Immature natural killer cell (primary cell): ENCODE results near the gene CDK13. TPM values are rescaled to one million over a fixed set of nuclear protein-coding genes. Genes with fewer than 3 reads are reported as not detected.
"Not testable (repeated sequence)": the region's sequence is repeated elsewhere in the genome, so short reads cannot be mapped to it uniquely, and the experiment has no call there.

Experiments used
- DNase-seq, 3 donors: peaks; one replicate each; pipeline ENCODE4 v3.0.0; 2022; ENCODE audit warnings: mixed read lengths in 1 of 3
- H3K27ac Mint-ChIP-seq, 6 donors: one replicate each; pipeline ENCODE4 v1.8.0; 2020; ENCODE audit warnings: mixed read lengths in 6 of 6, mild to moderate bottlenecking in 5 of 6, inconsistent platforms in 4 of 6, moderate library complexity in 3 of 6
- H3K27me3 Mint-ChIP-seq, 3 donors: one replicate each; pipeline ENCODE4 v1.8.0; 2020 to 2021; ENCODE audit warnings: low read depth in 3 of 3, mild to moderate bottlenecking in 3 of 3, mixed read lengths in 3 of 3, moderate library complexity in 3 of 3, inconsistent platforms in 1 of 3
- H3K36me3 Mint-ChIP-seq, 3 donors: one replicate each; pipeline ENCODE4 v1.8.0; 2020; ENCODE audit warnings: mixed read lengths in 3 of 3, inconsistent platforms in 2 of 3, mild to moderate bottlenecking in 2 of 3
- H3K4me1 Mint-ChIP-seq, 2 donors: one replicate each; pipeline ENCODE4 v1.8.0; 2020; ENCODE audit warnings: inconsistent platforms in 2 of 2, mild to moderate bottlenecking in 2 of 2, mixed read lengths in 2 of 2, moderate library complexity in 1 of 2
- H3K4me3 Mint-ChIP-seq, 5 donors: one replicate each; pipeline ENCODE4 v1.8.0; 2020; ENCODE audit warnings: mild to moderate bottlenecking in 5 of 5, mixed read lengths in 5 of 5, inconsistent platforms in 3 of 5, moderate library complexity in 3 of 5
- H3K9me3 Mint-ChIP-seq, 6 donors: one replicate each; pipeline ENCODE4 v1.8.0; 2020; ENCODE audit warnings: mild to moderate bottlenecking in 6 of 6, mixed read lengths in 6 of 6, inconsistent platforms in 4 of 6, moderate library complexity in 3 of 6
- polyA plus RNA-seq, 3 donors: library from polyadenylated mRNA; unstranded; fragments of 300-500 nt; fragmentation: Illumina TruSeq; gene quantifications; one replicate each; pipeline ENCODE4 v1.2.3, GENCODE V29; 2021

The CDK13 gene
- polyA plus RNA-seq = 10 to 100 TPM; 19.1 to 58.3 (median 22.6) TPM

DNA sequence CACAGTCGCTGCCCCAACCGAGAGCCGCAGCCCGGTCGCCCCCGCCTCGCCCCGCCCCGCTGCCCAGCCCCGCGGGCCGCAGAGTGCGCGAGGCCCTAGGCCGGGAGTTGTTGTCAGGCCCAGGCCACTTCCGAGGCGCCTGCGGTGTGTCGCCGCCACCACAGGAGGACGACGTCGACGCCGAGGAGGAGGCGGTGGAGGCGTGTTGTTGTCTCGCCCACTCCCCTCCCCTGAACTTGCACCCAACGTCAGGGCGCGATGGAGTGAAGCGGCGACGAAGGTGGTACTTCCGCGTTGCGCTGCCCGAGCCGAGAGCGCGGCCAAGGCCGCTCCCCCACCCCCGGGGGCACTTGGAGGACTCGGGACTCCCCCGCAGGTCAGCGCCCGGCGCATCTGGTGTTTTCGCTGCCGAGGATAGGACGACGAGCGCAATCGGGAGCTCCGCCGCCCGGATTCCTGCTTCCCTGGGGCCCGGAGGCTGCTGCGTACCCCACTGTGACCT lies at the start of gene CDK13:
Gene CDK13, plus strand, starts transcription at position 286 of the 502 bp plus-strand sequence. CDS start 386 bp downstream, outside the sequence.
- Mint-ChIP-seq H3K9me3 (peaks cover 0 to 1% (median 0%) of the 10 kb centered on the region in 6 donors), H3K4me3 (peak within 1 kb of the TSS; percentile 95 to 99 (median 97)), H3K4me1 (peaks cover 56 to 58% of the 10 kb centered on the region in 2 donors), H3K36me3 (no peaks in the 10 kb centered on the region), H3K27ac (peak within 1 kb of the TSS; percentile 100), H3K27me3 (peaks cover 25 to 26% (median 26%) of the 10 kb centered on the region in 3 donors)
- peak; percentile 98 to 99 (median 99) for DNase-seq

DNA sequence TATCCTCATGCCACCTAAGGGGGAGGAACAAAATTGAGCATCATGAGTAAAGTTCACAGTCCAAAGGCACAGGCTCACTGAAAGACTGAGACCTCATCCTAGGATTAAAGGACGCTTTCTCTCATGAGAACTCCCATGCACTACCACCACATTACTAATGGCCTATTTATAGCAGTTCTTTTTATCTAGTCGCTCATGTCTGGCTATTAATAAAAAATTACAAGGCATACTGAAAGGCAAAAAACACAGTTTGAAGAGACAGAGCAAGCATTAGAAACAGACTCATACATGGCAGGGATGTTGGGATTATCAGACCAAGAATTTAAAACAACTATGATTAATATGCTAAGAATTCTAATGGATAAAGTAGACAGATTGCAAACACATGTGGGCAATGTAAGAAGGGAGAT lies 46.0 kb upstream of the CDK13 start:
- H3K36me3 Mint-ChIP-seq = no peaks in the 10 kb centered on the region
- H3K27me3 Mint-ChIP-seq = peaks cover 0 to 2% (median 1%) of the 10 kb centered on the region in 3 donors
- no peak for DNase-seq
- H3K27ac Mint-ChIP-seq = no peak overlapping the region
- no peaks in the 10 kb centered on the region for H3K4me1 Mint-ChIP-seq
- peaks cover 0 to 2% (median 0%) of the 10 kb centered on the region in 6 donors for H3K9me3 Mint-ChIP-seq
- H3K4me3 Mint-ChIP-seq = no peak overlapping the region

DNA sequence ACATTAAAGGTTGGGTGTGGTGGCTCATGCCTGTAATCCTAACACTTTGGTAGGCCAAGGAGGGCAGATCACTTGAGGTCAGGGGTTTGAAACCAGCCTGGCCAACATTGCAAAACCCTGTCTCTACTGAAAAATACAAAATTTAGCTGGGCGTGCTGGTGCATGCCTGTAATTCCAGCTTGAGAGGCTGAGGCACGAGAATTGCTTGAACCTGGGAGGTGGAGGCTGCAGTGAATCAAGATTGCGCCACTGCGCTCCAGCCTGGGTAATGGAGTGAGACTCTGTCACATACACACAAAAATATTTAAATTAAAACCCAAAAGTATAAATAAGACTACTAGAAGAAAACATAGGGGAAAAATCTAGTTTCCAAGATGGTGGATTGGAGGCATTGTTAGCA lies 41.9 kb upstream of the CDK13 start:
- H3K27ac Mint-ChIP-seq = no peak overlapping the region
- peaks cover 0 to 11% (median 3%) of the 10 kb centered on the region in 3 donors for H3K36me3 Mint-ChIP-seq
- peaks cover 0 to 7% (median 5%) of the 10 kb centered on the region in 6 donors for H3K9me3 Mint-ChIP-seq
- no peak overlapping the region for H3K4me3 Mint-ChIP-seq
- no peak for DNase-seq
- peaks cover 0 to 2% (median 1%) of the 10 kb centered on the region in 3 donors for H3K27me3 Mint-ChIP-seq
- H3K4me1 Mint-ChIP-seq = no peaks in the 10 kb centered on the region

DNA sequence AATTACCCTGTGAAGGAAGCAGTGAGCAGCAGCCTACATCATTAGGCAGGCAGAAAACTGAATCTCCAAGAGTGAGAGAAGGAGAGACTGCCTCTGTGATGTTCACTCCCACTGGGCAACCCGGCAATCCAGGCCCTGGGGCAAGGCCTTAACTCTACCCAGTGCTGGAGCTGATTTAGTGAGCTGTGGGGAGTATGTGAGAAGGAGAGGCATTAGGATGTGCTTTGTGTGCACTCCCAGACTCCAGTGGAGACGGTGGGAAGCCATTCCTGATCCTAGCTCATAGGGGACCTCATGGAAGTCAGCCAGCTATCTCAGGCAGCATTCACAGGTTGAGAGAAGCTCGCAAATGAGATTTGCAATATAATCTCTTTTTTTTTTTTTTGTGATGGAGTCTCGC lies 41.1 kb upstream of the CDK13 start:
- H3K36me3 Mint-ChIP-seq = peaks cover 0 to 11% (median 3%) of the 10 kb centered on the region in 3 donors
- DNase-seq = no peak
- peaks cover 0 to 7% (median 5%) of the 10 kb centered on the region in 6 donors for H3K9me3 Mint-ChIP-seq
- H3K27me3 Mint-ChIP-seq = peaks cover 1 to 3% (median 2%) of the 10 kb centered on the region in 3 donors
- peak overlapping the region in 1 of 6 donors; percentile 34 for H3K27ac Mint-ChIP-seq
- no peak overlapping the region for H3K4me3 Mint-ChIP-seq
- H3K4me1 Mint-ChIP-seq = no peaks in the 10 kb centered on the region

DNA sequence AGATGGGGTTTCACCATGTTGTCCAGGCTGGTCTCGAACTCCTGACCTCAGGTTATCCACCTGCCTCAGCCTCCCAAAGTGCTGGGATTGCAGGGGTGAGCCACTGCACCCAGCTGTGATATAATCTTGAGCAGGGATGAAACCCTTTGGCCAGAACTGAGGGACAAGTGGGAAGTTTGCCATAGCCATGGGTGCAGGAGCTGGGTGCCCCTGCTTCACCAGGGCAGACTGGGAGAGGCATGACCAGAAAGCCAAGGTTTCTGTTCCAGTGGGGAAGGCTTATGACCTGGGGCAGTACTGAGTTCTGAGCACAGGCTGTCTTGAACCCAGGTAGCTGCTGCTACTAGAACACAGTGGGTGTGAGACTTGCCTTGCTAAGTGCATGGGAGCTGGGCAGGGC lies 40.5 kb upstream of the CDK13 start:
- Mint-ChIP-seq H3K9me3 (peaks cover 0 to 7% (median 5%) of the 10 kb centered on the region in 6 donors), H3K4me1 (peaks cover 0 to 2% of the 10 kb centered on the region in 2 donors), H3K27ac (no peak overlapping the region), H3K36me3 (peaks cover 0 to 11% (median 3%) of the 10 kb centered on the region in 3 donors), H3K4me3 (no peak overlapping the region), H3K27me3 (peaks cover 1 to 3% (median 2%) of the 10 kb centered on the region in 3 donors)
- DNase-seq = no peak

DNA sequence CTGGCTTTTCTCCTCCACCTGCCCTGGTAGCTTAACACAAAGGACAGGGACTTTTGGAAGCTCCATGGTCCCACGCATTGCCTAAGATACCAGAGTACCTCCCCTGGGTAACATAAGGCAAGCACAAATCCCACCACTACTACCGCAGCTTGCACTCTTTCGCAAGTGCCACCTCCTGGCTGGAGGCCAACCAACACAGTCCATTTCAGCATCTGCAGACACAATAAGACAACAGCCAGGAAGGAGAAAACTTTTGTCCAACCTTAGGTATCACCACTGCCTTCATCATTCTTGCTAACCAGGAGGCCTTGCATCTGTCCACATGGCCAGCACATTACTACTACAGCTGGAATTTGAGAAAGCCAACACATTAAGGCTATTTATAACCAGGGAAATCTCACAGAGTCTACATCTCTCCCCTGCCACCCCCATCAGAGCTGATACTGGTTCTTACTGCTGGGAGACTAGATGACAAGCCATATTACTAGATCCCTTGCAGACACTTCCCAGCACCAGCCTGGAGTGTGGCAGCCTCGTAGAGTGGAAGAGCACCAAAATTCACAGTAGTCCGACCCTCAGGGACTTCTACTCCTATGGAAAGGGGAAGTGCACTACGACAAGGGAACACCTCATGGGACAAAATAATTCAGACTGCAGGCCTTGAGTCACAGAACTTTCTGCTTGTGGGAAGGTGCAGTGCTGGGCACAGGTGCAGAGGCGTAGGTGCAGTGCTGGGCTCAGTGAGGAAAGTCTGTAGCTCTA lies 39.8 kb upstream of the CDK13 start:
- DNase-seq = no peak
- Mint-ChIP-seq H3K36me3 (peaks cover 0 to 11% (median 3%) of the 10 kb centered on the region in 3 donors), H3K27me3 (peaks cover 2 to 4% (median 3%) of the 10 kb centered on the region in 3 donors), H3K4me3 (no peak overlapping the region), H3K4me1 (peaks cover 6 to 7% of the 10 kb centered on the region in 2 donors), H3K27ac (no peak overlapping the region), H3K9me3 (peaks cover 0 to 7% (median 5%) of the 10 kb centered on the region in 6 donors)

DNA sequence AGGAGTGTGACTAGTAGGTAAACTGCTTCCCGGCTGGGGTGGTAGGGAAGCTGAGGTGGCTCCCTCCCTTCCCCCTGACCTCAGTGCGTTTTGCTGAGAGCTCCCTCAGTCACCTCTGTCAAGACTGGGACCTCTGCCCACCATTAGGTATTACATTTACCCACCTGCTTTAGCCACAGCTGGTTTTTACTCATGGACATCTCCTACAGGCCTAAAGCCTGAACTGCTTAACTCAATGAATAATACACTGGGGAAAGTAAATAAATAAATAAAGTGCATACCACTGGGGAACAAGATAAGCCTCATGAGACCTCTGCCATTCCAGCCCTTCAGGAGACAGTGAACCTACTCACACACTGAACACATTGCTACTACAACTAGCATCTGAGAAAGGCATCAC lies 38.9 kb upstream of the CDK13 start:
- no peak overlapping the region for H3K27ac Mint-ChIP-seq
- H3K36me3 Mint-ChIP-seq = peaks cover 0 to 11% (median 3%) of the 10 kb centered on the region in 3 donors
- no peak overlapping the region for H3K4me3 Mint-ChIP-seq
- H3K27me3 Mint-ChIP-seq = peaks cover 2 to 4% (median 3%) of the 10 kb centered on the region in 3 donors
- DNase-seq = no peak
- H3K9me3 Mint-ChIP-seq = peaks cover 0 to 7% (median 5%) of the 10 kb centered on the region in 6 donors
- H3K4me1 Mint-ChIP-seq = peaks cover 10 to 12% of the 10 kb centered on the region in 2 donors

DNA sequence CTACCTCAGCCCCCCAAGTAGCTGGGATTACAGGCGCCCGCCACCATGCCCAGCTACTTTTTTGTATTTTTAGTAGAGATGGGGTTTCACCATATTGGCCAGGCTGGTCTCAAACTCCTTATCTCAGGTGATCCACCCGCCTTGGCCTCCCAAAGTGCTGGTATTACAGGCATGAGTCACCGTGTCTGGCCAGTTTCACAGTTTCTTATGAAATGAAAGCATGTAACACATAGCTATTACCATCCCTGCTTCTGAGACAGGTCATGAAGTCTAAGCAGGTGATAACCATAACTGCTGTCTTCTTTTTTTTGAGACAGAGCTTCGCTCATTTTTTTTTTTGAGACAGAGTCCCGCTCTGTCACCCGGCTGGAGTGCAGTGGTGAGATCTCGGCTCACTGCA lies 34.2 kb upstream of the CDK13 start:
- Mint-ChIP-seq H3K36me3 (peaks cover 0 to 11% (median 3%) of the 10 kb centered on the region in 3 donors), H3K27ac (peak overlapping the region in 1 of 6 donors; percentile 33), H3K4me3 (peak overlapping the region in 2 of 5 donors; percentile 33), H3K4me1 (peaks cover 11 to 12% of the 10 kb centered on the region in 2 donors)
- not testable (repeated sequence) for DNase-seq, H3K9me3 Mint-ChIP-seq, H3K27me3 Mint-ChIP-seq

DNA sequence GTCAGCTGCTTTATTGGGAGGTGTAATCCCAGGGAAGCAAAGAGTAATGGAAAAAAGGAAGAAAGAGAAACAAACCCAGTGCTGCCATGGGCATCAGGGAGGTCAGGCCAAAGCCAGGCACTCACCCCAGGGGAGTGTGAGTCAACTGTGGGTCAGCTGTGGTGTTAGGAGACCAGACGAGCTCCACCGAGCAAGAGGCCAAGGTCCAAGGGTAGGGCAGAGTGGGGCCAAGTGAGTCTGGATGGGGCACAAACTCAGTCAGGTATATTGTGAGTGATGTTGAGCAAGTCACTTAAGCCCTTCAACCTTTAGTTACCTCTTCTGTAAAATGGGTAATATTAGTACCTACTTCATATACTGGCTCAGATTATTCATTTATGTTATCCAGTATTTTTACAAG lies 30.4 kb upstream of the CDK13 start:
- Mint-ChIP-seq H3K27ac (no peak overlapping the region), H3K4me3 (no peak overlapping the region), H3K36me3 (no peaks in the 10 kb centered on the region), H3K4me1 (peaks cover 9 to 12% of the 10 kb centered on the region in 2 donors), H3K27me3 (peaks cover 2 to 6% (median 2%) of the 10 kb centered on the region in 3 donors), H3K9me3 (no peaks in the 10 kb centered on the region)
- no peak for DNase-seq

DNA sequence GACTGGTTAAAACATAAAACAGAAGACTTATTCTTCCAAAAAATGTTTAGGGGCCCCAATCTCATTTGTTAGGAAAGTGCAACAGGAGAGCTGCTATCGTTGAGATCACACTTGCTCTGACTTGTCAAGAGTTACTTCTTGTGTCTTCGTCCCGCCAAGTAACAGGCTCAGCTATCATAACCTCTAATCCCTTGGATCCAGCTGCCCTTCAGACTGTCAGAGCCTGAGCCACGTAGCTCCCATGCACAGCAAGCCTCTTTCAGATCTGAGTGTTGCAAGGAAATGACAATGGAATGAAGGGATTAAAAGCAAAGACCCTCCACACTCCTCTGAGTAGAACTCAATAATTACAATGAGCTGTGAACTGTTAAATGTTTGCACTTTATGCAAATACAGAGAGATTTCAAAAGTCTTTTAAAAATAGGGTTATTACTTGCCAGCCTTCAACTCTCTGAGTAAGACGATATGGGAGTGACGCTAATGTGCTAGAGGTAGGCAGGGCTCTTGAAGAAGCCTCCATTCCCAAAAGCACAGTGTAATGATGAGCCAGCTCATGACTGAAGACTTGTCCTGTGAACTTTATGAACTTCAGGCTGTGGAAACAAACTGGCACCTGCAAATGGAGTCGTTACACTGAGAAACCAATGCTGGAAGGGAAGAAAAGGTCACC lies 28.4 kb upstream of the CDK13 start:
- no peak for DNase-seq
- Mint-ChIP-seq H3K36me3 (no peaks in the 10 kb centered on the region), H3K4me1 (no peaks in the 10 kb centered on the region), H3K9me3 (no peaks in the 10 kb centered on the region), H3K27me3 (peaks cover 2 to 4% (median 4%) of the 10 kb centered on the region in 3 donors), H3K27ac (no peak overlapping the region), H3K4me3 (no peak overlapping the region)

DNA sequence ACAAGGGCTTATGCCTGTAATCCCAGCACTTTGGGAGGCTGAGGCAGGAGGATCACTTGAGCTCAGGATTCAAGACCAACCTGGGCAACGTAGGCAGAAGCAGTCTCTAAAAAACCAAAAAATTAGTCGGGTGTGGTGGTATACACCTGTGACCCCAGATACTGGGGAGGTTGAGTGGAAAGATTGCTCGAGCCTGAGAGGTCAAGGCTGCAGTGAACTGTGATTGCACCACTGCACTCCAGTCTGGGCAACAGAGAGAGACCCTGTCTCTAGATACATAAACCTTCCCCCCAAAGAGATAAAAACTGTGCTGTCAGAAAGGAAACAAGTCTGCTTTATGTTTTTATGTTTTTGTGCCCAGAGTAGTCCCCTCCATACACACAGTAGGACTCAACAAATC lies 27.5 kb upstream of the CDK13 start:
- Mint-ChIP-seq H3K9me3 (no peaks in the 10 kb centered on the region), H3K4me3 (no peak overlapping the region)

DNA sequence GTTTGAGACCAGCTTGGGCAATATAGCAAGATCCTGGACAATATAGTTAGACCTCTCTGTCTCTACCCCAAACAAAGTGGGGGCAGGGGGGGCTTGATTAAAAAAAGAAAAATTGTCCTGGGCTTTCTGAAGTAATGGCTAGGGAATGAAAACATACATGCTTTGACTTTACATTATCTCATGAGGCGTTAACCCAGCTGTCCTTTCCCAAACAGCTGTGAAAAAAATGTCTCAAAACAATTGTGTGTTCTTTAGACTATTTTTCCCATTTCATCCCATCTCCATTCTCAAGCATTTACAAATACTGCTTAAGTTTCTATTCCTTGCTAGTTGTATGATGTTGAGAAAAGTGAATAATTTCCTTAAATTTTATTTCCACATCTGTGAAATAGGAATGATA lies 27.0 kb upstream of the CDK13 start:
- DNase-seq = no peak
- no peak overlapping the region for H3K27ac Mint-ChIP-seq
- H3K9me3 Mint-ChIP-seq = no peaks in the 10 kb centered on the region
- H3K36me3 Mint-ChIP-seq = no peaks in the 10 kb centered on the region
- H3K27me3 Mint-ChIP-seq = peaks cover 2 to 4% (median 4%) of the 10 kb centered on the region in 3 donors
- no peak overlapping the region for H3K4me3 Mint-ChIP-seq
- no peaks in the 10 kb centered on the region for H3K4me1 Mint-ChIP-seq

More for the DNA sequence above, 27.5 kb upstream of the CDK13 start:
- DNase-seq = no peak
- peaks cover 2 to 4% (median 4%) of the 10 kb centered on the region in 3 donors for H3K27me3 Mint-ChIP-seq
- no peaks in the 10 kb centered on the region for H3K36me3 Mint-ChIP-seq
- H3K4me1 Mint-ChIP-seq = no peaks in the 10 kb centered on the region
- H3K27ac Mint-ChIP-seq = no peak overlapping the region

DNA sequence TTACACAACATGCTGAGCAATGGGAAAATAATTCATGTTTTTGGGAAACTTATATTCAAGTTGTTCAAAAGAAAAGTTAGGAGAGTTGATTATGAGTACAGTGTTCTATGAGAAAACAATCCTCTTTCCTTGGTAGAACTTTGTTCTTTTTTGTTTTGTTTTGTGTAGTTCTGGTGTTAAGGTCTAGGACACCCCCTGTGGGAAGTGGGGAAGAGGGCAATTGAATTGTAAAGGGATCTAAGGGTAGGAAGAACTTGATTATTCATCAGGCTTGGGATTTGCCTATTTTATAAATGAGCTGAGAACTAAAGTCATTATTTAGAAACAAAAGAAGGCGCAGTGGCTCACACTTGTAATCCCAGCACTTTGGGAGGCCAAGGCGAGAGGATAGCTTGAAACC lies 25.9 kb upstream of the CDK13 start:
- Mint-ChIP-seq H3K27ac (no peak overlapping the region), H3K27me3 (peaks cover 0 to 4% (median 2%) of the 10 kb centered on the region in 3 donors), H3K4me1 (no peaks in the 10 kb centered on the region), H3K9me3 (no peaks in the 10 kb centered on the region), H3K4me3 (no peak overlapping the region), H3K36me3 (no peaks in the 10 kb centered on the region)
- no peak for DNase-seq

DNA sequence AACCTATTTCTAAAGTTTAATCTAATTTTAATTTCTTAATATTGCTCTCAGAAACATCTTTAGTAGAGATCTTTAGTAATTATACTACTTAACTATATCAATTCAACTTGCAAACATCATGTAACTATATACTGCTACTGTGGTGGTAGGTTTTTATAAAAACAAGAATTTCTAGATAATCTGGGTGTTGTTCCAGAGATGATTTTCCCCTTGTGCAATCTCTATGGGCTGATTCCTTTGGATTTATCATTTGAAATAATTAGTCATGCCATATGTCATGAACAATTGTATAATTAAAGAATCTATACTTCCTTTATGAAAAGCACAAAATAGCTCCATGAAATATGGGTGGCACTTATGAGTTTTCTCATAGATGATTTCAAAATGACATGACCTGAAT lies 23.9 kb upstream of the CDK13 start:
- Mint-ChIP-seq H3K4me1 (no peaks in the 10 kb centered on the region), H3K27ac (no peak overlapping the region), H3K36me3 (no peaks in the 10 kb centered on the region), H3K27me3 (peaks cover 0 to 4% (median 4%) of the 10 kb centered on the region in 3 donors), H3K9me3 (no peaks in the 10 kb centered on the region), H3K4me3 (no peak overlapping the region)
- no peak for DNase-seq
